Measurements from ENCODE around the gene IFIT1B. TPM values are rescaled to one million over a fixed set of nuclear protein-coding genes. Genes with fewer than 3 reads are reported as not detected.

The IFIT1B gene
- total RNA-seq, 1 donor: not detected

- H3K4me3 ChIP-seq (ENCODE audit: low read depth, low read length): peak within 1 kb of the TSS; percentile 67
- no peak for TF ChIP-seq CTCF (IDR thresholded peaks at IDR 0.05; ENCODE audit: insufficient read depth, low read length)
- DNase-seq (ENCODE audit: low read depth): peak; percentile 98
Observed at GRCh38 chr10:89391907-89392756, 14.3 kb downstream of the IFIT1B start, which contains the start of gene IFIT1. Gene IFIT1, plus strand, starts transcription at chr10:89392623. Its CDS starts 90 bp downstream, at chr10:89392713.

GRCh38 chr10:89392974-89393373 lies 15.1 kb downstream of the IFIT1B start:
- TF ChIP-seq CTCF (IDR thresholded peaks at IDR 0.05; ENCODE audit: insufficient read depth, low read length): no peak
- DNase-seq (ENCODE audit: low read depth): peak; percentile 89
- H3K4me3 ChIP-seq (ENCODE audit: low read depth, low read length): peak overlapping the region; percentile 67

GRCh38 chr10:89393898-89394297 lies 16.0 kb downstream of the IFIT1B start:
- no peak for TF ChIP-seq CTCF (IDR thresholded peaks at IDR 0.05; ENCODE audit: insufficient read depth, low read length)
- DNase-seq (ENCODE audit: low read depth): no peak
- H3K4me3 ChIP-seq (ENCODE audit: low read depth, low read length): peak overlapping the region; percentile 27

GRCh38 chr10:89395141-89395540 lies 17.3 kb downstream of the IFIT1B start:
- no peak for TF ChIP-seq CTCF (IDR thresholded peaks at IDR 0.05; ENCODE audit: insufficient read depth, low read length)
- DNase-seq (ENCODE audit: low read depth): no peak
- H3K4me3 ChIP-seq (ENCODE audit: low read depth, low read length): no peak overlapping the region

GRCh38 chr10:89398003-89398749 lies 20.3 kb downstream of the IFIT1B start:
- no peak for TF ChIP-seq CTCF (IDR thresholded peaks at IDR 0.05; ENCODE audit: insufficient read depth, low read length)
- H3K4me3 ChIP-seq (ENCODE audit: low read depth, low read length): no peak overlapping the region
- no peak for DNase-seq (ENCODE audit: low read depth)

- no peak overlapping the region for H3K4me3 ChIP-seq (ENCODE audit: low read depth, low read length)
- no peak for TF ChIP-seq CTCF (IDR thresholded peaks at IDR 0.05; ENCODE audit: insufficient read depth, low read length)
- no peak for DNase-seq (ENCODE audit: low read depth)
Observed at GRCh38 chr10:89399956-89400355, 22.1 kb downstream of the IFIT1B start.
